HEK293 (cell line): Measurements from ENCODE around the gene GCFC2.

ENCODE experiments used
- CTCF ChIA-PET: fragments of 350-600 bp; formaldehyde crosslinking; extraction: SDS; loops from one replicate; lab custom pipeline; 2021; ENCODE audit warnings: antibody characterized with exemption; lab: Yijun Ruan, JAX
- POLR2A ChIA-PET: fragments of 300-600 bp; formaldehyde crosslinking; extraction: SDS; loops from one replicate; lab custom pipeline; 2020; ENCODE audit warnings: antibody characterized with exemption, inconsistent platforms; lab: Yijun Ruan, JAX
- H3K27ac ChIP-seq: fragments of 200-500 bp; sonication (Bioruptor generic); 2 replicates; pipeline ENCODE4 v1.5.1; 2014; ENCODE audit warnings: low read depth, low read length, control low read depth, inconsistent platforms; ENCODE audit errors: extremely low read depth
- H3K36me3 ChIP-seq, 2 experiments: fragments of 200-500 bp in 1 of 2; sonication (Bioruptor generic) in 1 of 2; 1 replicate in 1 of 2; 2 replicates in 1 of 2; pipeline ENCODE4 v1.5.1; 2014 to 2017; ENCODE audit warnings: inconsistent platforms in 2 of 2, low read length in 2 of 2; ENCODE audit not compliant: control insufficient read depth in 2 of 2, insufficient read depth in 1 of 2
- H3K4me1 ChIP-seq: fragments of 200-500 bp; sonication (Bioruptor generic); 2 replicates; pipeline ENCODE4 v1.5.1; 2014; ENCODE audit warnings: mild to moderate bottlenecking, low read length, inconsistent platforms; ENCODE audit not compliant: control insufficient read depth, insufficient read depth
- H3K4me3 ChIP-seq: 2 replicates; pipeline ENCODE4 v1.5.1; 2011; ENCODE audit warnings: low read depth, mild to moderate bottlenecking, control low read depth, low read length, moderate library complexity
- H3K9me3 ChIP-seq: fragments of 200-500 bp; sonication (Bioruptor generic); 2 replicates; pipeline ENCODE4 v1.5.1; 2014; ENCODE audit warnings: low read depth, low read length, inconsistent platforms; ENCODE audit not compliant: control insufficient read depth, insufficient read depth
- ATF2 ChIP-seq: fragments of 450-650 bp; formaldehyde crosslinking; IDR thresholded peaks from 2 replicates; pipeline ENCODE4 v1.5.1; 2016; ENCODE audit warnings: missing biosample characterization, missing genetic modification characterization, low read depth
- CTCF ChIP-seq: fragments of 450-650 bp; formaldehyde crosslinking; IDR thresholded peaks from 2 replicates; pipeline ENCODE4 v1.5.1; 2016; ENCODE audit warnings: missing biosample characterization, missing genetic modification characterization
- EGR2 ChIP-seq: fragments of 450-650 bp; formaldehyde crosslinking; IDR thresholded peaks from 2 replicates; pipeline ENCODE4 v1.5.1; 2016; ENCODE audit warnings: low read depth, missing biosample characterization, missing genetic modification characterization
- FEZF1 ChIP-seq: fragments of 450-650 bp; formaldehyde crosslinking; IDR thresholded peaks from 2 replicates; pipeline ENCODE4 v1.5.1; 2016; ENCODE audit warnings: missing biosample characterization, missing genetic modification characterization
- IKZF3 ChIP-seq: fragments of 450-650 bp; IDR thresholded peaks from 2 replicates; pipeline ENCODE4 v1.5.0; 2018; ENCODE audit warnings: missing biosample characterization, mild to moderate bottlenecking, missing genetic modification characterization, moderate library complexity
- KLF7 ChIP-seq: fragments of 450-650 bp; formaldehyde crosslinking; IDR thresholded peaks from 2 replicates; pipeline ENCODE4 v1.5.1; 2016; ENCODE audit warnings: missing biosample characterization, missing genetic modification characterization, borderline replicate concordance
- YY1 ChIP-seq: fragments of 450-650 bp; formaldehyde crosslinking; IDR thresholded peaks from 2 replicates; pipeline ENCODE4 v1.5.1; 2018; ENCODE audit warnings: missing biosample characterization, missing genetic modification characterization
- ZNF138 ChIP-seq: fragments of 450-650 bp; formaldehyde crosslinking; IDR thresholded peaks from 2 replicates; pipeline ENCODE4 v1.5.1; 2016; ENCODE audit warnings: missing biosample characterization, missing genetic modification characterization, borderline replicate concordance
- ZNF169 ChIP-seq: fragments of 450-650 bp; formaldehyde crosslinking; IDR thresholded peaks from 2 replicates; pipeline ENCODE4 v1.5.1; 2016; ENCODE audit warnings: missing biosample characterization, missing genetic modification characterization
- ZNF266 ChIP-seq: fragments of 450-650 bp; formaldehyde crosslinking; IDR thresholded peaks from 2 replicates; pipeline ENCODE4 v1.5.1; 2016; ENCODE audit warnings: missing biosample characterization, missing genetic modification characterization, low read depth
- ZNF311 ChIP-seq: fragments of 450-650 bp; formaldehyde crosslinking; IDR thresholded peaks from 2 replicates; pipeline ENCODE4 v1.5.1; 2017; ENCODE audit warnings: missing biosample characterization, missing genetic modification characterization, borderline replicate concordance
- ZNF324 ChIP-seq: fragments of 450-650 bp; formaldehyde crosslinking; IDR thresholded peaks from 2 replicates; pipeline ENCODE4 v1.5.1; 2016; ENCODE audit warnings: missing biosample characterization, missing genetic modification characterization
- ZNF341 ChIP-seq: fragments of 450-650 bp; formaldehyde crosslinking; IDR thresholded peaks from 2 replicates; pipeline ENCODE4; 2016; ENCODE audit warnings: low read depth, missing biosample characterization, missing genetic modification characterization
- ZNF423 ChIP-seq: fragments of 450-650 bp; formaldehyde crosslinking; IDR thresholded peaks from 2 replicates; pipeline ENCODE4 v1.5.1; 2016; ENCODE audit warnings: missing biosample characterization, missing genetic modification characterization
- ZNF510 ChIP-seq: fragments of 450-650 bp; formaldehyde crosslinking; IDR thresholded peaks from 2 replicates; pipeline ENCODE4 v1.5.1; 2018; ENCODE audit warnings: mild to moderate bottlenecking, missing genetic modification characterization, missing biosample characterization; ENCODE audit not compliant: insufficient replicate concordance
- ZNF521 ChIP-seq: fragments of 450-650 bp; formaldehyde crosslinking; IDR thresholded peaks from 2 replicates; pipeline ENCODE4 v1.5.1; 2017; ENCODE audit warnings: missing biosample characterization, mild to moderate bottlenecking, missing genetic modification characterization
- ZNF561 ChIP-seq: fragments of 450-650 bp; IDR thresholded peaks from 2 replicates; pipeline ENCODE4 v1.5.1; 2018; ENCODE audit warnings: missing biosample characterization, missing genetic modification characterization, borderline replicate concordance
- ZNF624 ChIP-seq: fragments of 450-650 bp; formaldehyde crosslinking; IDR thresholded peaks from 2 replicates; pipeline ENCODE4 v1.5.1; 2017; ENCODE audit warnings: missing biosample characterization, missing genetic modification characterization
- ZNF654 ChIP-seq: fragments of 450-650 bp; formaldehyde crosslinking; IDR thresholded peaks from 2 replicates; pipeline ENCODE4 v1.5.1; 2016; ENCODE audit warnings: low read depth, missing biosample characterization, missing genetic modification characterization
- ZNF670 ChIP-seq: fragments of 450-650 bp; formaldehyde crosslinking; IDR thresholded peaks from 2 replicates; pipeline ENCODE4 v1.5.1; 2016; ENCODE audit warnings: missing biosample characterization, missing genetic modification characterization, low read depth
- ZNF792 ChIP-seq: fragments of 450-650 bp; formaldehyde crosslinking; IDR thresholded peaks from 2 replicates; pipeline ENCODE4 v1.5.1; 2016; ENCODE audit warnings: missing biosample characterization, missing genetic modification characterization
- TF ChIP-seq, protein P1 (sequence below): fragments of 450-650 bp; formaldehyde crosslinking; IDR thresholded peaks from 2 replicates; pipeline ENCODE4 v1.5.1; 2016; ENCODE audit warnings: missing biosample characterization, missing genetic modification characterization
- TF ChIP-seq, protein P2 (sequence below): fragments of 450-650 bp; formaldehyde crosslinking; IDR thresholded peaks from 2 replicates; pipeline ENCODE4 v1.5.1; 2016; ENCODE audit warnings: missing biosample characterization, missing genetic modification characterization
- TF ChIP-seq, protein P3 (sequence below): fragments of 450-650 bp; formaldehyde crosslinking; conservative IDR thresholded peaks from 2 replicates; pipeline ENCODE4 v1.5.1; 2016; ENCODE audit warnings: low read depth, missing biosample characterization, missing genetic modification characterization

Gene GCFC2

GRCh38 chr2:75751360-75751759 lies 40.6 kb upstream of the GCFC2 start (continued):
- no peak for TF ChIP-seq ZNF311 (tag by site-specific recombination)
- no peak for TF ChIP-seq ZNF138 (tag by site-specific recombination)
- TF ChIP-seq, protein P1, sequence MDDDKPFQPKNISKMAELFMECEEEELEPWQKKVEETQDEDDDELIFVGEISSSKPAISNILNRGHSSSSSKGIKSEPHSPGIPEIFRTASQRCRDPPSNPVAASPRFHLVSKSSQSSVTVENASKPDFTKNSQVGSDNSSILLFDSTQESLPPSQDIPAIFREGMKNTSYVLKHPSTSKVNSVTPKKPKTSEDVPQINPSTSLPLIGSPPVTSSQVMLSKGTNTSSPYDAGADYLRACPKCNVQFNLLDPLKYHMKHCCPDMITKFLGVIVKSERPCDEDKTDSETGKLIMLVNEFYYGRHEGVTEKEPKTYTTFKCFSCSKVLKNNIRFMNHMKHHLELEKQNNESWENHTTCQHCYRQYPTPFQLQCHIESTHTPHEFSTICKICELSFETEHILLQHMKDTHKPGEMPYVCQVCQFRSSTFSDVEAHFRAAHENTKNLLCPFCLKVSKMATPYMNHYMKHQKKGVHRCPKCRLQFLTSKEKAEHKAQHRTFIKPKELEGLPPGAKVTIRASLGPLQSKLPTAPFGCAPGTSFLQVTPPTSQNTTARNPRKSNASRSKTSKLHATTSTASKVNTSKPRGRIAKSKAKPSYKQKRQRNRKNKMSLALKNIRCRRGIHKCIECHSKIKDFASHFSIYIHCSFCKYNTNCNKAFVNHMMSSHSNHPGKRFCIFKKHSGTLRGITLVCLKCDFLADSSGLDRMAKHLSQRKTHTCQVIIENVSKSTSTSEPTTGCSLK: no peak
- TF ChIP-seq ZNF423 (tag by site-specific recombination): no peak
- no peak for TF ChIP-seq CTCF (tag by site-specific recombination)

GRCh38 chr2:75737961-75738360 lies 27.2 kb upstream of the GCFC2 start:
- Histone ChIP-seq H3K9me3 (no peaks in the 10 kb centered on the region), H3K4me3 (no peak overlapping the region), H3K27ac (no peak overlapping the region), H3K36me3 (no peaks in the 10 kb centered on the region), H3K4me1 (no peaks in the 10 kb centered on the region)
- TF ChIP-seq ZNF792 (tag by site-specific recombination): no peak
- TF ChIP-seq IKZF3 (tag by site-specific recombination): no peak
- TF ChIP-seq, protein P2, sequence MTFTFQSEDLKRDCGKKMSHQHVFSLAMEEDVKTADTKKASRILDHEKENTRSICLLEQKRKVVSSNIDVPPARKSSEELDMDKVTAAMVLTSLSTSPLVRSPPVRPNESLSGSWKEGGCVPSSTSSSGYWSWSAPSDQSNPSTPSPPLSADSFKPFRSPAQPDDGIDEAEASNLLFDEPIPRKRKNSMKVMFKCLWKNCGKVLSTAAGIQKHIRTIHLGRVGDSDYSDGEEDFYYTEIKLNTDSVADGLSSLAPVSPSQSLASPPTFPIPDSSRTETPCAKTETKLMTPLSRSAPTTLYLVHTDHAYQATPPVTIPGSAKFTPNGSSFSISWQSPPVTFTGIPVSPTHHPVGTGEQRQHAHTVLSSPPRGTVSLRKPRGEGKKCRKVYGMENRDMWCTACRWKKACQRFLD (tag by site-specific recombination): no peak
- TF ChIP-seq ATF2 (tag by site-specific recombination): no peak
- TF ChIP-seq ZNF670 (tag by site-specific recombination): no peak
- TF ChIP-seq FEZF1: no peak
- TF ChIP-seq ZNF654 (tag by site-specific recombination): no peak
- no peak for TF ChIP-seq ZNF521 (tag by site-specific recombination)
- TF ChIP-seq ZNF341 (tag by site-specific recombination): no peak
- TF ChIP-seq ZNF324 (tag by site-specific recombination): no peak
- ChIA-PET CTCF (no interaction called here), POLR2A (no interaction called here)

DNA sequence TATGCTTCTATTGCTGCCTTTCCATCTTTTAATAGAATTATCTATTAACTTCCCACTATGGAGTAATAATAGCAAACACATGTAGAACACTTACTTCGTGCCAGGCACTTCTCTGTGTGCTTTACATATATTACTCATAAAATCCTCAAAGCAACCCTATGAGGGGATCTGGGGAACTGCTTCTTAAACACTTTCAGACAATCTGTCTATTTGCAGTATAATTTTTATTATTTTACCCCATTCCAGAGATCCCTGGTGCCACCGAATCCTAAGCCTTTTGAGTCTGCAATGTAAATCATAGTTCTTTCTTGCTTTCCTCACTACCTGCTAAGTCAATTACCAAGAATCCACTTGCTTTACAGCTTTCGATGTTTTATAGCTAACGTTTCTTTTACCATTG lies 25.6 kb upstream of the GCFC2 start:
- H3K36me3 ChIP-seq: no peaks in the 10 kb centered on the region
- CTCF ChIA-PET: no interaction called here
- POLR2A ChIA-PET: no interaction called here
- no peaks in the 10 kb centered on the region for H3K9me3 ChIP-seq
- no peaks in the 10 kb centered on the region for H3K4me1 ChIP-seq
- H3K27ac ChIP-seq: no peak overlapping the region
- H3K4me3 ChIP-seq: no peak overlapping the region
- TF ChIP-seq, protein P3, sequence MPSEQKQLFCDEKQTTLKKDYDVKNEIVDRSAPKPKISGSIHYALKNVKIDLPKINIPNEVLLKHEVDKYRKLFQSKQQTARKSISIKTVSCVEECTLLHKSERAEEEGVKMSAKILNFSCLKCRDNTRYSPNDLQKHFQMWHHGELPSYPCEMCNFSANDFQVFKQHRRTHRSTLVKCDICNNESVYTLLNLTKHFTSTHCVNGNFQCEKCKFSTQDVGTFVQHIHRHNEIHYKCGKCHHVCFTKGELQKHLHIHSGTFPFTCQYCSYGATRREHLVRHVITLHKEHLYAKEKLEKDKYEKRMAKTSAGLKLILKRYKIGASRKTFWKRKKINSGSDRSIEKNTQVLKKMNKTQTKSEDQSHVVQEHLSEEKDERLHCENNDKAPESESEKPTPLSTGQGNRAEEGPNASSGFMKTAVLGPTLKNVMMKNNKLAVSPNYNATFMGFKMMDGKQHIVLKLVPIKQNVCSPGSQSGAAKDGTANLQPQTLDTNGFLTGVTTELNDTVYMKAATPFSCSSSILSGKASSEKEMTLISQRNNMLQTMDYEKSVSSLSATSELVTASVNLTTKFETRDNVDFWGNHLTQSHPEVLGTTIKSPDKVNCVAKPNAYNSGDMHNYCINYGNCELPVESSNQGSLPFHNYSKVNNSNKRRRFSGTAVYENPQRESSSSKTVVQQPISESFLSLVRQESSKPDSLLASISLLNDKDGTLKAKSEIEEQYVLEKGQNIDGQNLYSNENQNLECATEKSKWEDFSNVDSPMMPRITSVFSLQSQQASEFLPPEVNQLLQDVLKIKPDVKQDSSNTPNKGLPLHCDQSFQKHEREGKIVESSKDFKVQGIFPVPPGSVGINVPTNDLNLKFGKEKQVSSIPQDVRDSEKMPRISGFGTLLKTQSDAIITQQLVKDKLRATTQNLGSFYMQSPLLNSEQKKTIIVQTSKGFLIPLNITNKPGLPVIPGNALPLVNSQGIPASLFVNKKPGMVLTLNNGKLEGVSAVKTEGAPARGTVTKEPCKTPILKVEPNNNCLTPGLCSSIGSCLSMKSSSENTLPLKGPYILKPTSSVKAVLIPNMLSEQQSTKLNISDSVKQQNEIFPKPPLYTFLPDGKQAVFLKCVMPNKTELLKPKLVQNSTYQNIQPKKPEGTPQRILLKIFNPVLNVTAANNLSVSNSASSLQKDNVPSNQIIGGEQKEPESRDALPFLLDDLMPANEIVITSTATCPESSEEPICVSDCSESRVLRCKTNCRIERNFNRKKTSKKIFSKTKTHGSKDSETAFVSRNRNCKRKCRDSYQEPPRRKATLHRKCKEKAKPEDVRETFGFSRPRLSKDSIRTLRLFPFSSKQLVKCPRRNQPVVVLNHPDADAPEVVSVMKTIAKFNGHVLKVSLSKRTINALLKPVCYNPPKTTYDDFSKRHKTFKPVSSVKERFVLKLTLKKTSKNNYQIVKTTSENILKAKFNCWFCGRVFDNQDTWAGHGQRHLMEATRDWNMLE (tag by site-specific recombination): no peak
- TF ChIP-seq KLF7: no peak
- no peak for TF ChIP-seq ZNF266 (tag by site-specific recombination)
- TF ChIP-seq EGR2: no peak
- no peak for TF ChIP-seq ZNF561 (tag by site-specific recombination)
- TF ChIP-seq ZNF624 (tag by site-specific recombination): no peak
- no peak for TF ChIP-seq YY1 (tag by site-specific recombination)
- TF ChIP-seq ZNF169 (tag by site-specific recombination): no peak
- no peak for TF ChIP-seq ZNF510 (tag by site-specific recombination)
